IPS-NIHi7 (cell line): ENCODE data around the gene CDH4.

Source experiments
- DNase-seq: peaks from one replicate; pipeline ENCODE4 v3.0.0; 2012; ENCODE audit warnings: mixed read lengths; ENCODE audit errors: extremely low spot score

CDH4 gene

DNA sequence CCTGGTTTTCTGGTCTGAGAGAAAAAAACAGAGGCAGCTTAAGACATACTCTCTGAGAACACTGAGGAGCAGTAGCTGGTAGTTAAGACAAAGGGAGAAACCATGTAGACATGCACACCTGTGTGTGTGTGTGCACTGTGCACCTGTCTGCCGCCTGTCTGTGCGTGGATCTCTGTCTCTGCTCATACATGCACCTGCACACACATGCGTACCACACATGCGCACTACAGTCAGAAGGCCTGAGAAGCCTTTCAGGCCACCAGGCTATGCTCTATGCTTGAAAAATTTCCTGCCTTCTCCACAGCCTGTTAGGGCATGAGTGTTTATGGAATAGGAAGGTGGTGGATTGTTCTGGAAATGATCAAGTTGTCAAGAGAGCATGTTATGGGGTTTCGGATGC, 103.5 kb downstream of the CDH4 start:
- no peak for DNase-seq

DNA sequence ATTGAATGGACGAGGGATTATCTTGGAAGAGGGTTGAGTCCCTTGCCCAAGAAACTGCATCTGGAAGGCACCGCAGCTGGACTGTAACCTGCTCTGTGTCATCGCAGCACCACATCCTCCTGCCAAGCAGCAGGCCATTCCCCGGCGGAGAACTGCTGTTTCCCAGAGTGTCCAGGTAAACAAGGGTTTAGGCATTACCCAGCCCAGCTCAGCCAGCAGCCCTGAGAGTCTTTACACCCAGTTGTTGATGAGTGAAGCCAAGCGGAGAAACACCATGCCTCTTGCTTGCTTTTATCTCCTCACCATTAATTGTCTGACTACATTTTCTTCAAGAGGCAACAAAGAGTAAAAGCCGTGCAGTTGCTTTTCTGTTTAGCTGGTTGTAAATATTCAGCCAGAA, 104.1 kb downstream of the CDH4 start:
- DNase-seq: no peak

DNA sequence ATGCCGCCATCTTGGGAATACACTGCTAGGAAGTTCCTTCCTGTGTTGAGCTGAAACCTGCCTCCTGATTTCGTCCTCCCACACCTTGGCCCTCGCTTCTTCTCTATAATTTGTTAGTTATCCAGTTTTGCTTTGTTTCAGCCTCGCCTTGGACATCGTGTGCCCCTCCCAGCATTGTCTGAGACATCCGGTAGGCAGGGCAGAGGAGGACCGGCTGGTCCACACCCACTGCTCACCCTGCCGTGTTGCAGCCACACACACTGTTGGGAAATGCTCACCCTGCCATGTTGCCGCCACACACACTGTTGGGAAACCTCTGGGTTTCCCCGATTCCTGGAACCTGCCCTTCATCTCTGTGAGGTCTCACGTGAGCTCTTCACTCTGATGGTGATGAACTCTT, 105.1 kb downstream of the CDH4 start:
- no peak for DNase-seq

DNA sequence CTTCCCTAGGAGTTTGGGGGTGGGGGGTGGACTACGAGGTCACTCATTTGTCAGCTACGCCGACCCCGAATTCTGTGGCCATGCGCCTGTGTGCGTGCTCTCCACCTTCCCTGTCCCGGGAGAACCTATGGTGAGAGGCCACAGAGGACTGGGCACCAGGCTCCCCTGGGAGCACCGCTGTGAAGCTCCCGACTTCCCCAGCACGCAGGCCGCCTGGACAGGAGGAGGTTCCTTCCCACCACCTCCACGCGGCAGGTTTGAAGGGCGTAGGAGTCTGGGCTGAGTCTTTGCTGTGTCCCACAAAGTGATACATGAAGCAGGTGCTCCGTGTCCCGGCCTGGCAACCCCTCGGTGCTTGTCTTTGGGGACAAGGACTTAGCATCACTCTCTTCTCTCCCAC, 107.2 kb downstream of the CDH4 start:
- DNase-seq: no peak

DNA sequence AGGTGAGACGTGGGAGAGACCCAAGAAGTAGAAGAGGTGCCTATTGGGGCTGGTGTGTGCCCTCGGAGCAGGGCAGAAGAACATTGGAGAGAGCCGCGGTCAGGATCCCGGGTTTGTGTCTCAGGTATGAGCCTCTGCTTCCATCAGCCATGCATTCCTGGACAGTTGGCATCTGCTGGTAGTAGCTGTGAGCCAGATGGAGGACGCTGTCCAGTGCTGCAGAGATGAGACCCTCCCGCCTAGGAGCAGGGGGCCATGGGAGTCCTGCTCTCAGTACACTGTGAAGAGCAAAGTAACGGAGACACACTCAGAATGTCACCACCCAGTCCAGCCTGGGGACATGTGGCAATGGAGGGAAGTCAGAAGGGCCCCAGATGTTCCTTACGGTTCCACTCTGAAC, 108.2 kb downstream of the CDH4 start:
- DNase-seq: no peak

DNA sequence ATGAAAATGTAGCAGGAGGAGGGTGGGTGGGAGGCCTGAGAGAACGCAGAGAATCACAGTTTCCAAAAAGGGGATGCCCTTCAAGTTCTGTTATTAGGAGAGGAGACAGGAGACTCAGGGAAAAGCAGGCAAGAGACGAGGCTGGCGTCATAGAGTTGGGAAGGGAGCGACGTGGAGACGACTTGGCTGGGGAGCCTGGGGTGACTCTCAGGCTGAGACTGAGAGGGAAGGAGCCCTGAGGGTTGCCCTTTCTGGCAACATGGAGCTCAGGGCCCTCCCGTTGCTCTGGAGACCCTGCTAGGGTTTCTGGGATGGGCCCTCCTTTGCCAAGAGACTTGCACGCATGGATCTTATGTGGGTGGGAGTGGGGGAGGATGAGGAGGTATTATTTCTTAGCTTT, 108.9 kb downstream of the CDH4 start:
- no peak for DNase-seq

DNA sequence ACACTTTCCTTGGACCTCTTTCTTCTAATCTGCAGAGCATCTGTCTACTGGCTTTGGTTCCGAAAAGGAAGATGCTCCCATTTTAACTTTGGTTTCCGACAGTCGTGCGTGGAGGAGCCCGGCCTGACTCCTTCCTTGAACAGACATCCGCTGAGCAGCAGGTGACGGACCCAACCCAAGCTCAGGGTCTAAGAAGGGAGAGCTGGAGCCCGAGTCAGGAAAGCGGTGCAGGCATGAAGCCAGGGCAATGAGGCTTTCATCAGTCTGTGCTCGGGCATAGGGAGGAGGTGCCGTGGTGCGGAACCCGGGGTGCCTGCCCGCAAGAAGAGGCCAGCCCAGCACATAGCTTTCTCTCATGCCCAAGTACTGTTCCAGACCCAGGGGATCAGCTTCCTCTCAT, 109.4 kb downstream of the CDH4 start:
- DNase-seq: no peak

DNA sequence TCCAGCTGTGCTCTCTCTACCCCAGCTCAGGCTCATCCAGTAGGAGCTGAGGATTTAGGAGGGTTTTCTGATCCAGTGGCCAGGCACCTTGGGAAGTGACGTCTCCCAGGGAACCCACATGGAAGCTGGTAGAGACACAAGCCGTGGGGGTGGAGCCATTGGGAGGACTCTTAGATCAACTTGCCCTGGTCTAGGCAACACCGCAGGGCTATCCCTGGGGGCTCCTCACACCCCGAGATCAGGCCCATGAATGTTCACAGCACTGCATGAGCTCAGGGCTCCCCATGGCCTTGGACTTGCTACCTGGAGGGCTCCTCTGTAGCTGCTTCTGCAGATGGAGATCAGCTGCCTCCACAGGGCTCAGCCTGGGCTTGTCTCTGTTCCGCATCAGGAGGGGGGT, 112.1 kb downstream of the CDH4 start:
- DNase-seq: no peak

DNA sequence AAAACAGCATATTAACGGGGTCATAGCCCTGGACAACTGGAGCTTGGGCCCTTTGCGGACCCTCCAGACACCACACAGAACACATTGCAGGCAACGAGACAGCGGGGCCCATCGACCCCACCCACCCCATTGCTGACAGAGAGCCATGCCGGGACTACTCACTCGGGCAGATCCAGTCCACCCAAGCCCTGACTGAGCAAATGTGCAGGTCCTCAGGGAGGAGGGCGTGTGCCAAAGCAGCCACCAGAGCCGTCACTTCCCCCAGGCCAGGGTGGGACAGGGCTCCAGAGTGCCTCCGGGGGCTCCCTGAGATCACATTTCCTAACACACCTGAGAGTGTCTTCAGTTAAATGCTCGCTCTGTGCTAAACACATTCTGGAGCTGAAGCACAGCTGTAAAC, 114.9 kb downstream of the CDH4 start:
- DNase-seq: no peak

DNA sequence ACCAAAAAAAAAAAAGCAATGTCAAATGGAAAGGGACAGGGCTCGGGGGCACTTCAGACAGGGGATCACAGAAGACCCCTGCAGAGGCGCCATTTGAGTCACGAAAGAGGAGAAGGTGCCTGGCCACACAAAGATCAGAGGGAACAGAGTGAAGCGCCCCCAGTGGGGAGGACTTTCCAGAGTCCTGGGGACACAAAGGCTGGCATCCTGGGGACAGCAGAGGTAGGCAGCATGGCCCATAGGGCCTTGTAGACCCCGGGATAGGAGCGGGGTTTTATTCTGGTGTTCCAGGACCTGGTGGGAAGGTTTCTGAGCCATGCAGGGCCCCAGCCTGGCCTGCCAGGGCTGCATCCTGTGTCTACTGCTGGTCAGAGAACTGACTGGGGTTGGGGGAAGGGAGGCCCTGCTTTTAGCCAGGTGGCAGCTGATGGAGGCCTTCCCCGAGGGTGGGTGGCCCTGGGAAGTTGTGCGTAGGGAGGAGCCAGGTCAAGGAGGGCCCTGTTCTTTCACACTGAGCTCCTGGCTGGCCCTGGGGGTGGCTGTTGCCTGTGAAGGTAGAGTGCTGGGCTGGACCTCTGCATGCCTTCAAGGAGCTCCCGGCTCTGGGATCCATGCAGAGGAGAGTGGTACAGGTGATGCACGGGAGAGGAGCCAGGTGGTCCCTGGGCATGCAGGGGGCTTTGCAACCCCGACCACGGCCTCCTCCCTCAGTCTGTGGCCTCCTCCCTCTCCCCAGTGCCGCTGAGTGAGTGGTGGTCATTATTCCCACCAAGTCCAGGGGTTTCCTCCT, 117.9 kb downstream of the CDH4 start:
- no peak for DNase-seq

DNA sequence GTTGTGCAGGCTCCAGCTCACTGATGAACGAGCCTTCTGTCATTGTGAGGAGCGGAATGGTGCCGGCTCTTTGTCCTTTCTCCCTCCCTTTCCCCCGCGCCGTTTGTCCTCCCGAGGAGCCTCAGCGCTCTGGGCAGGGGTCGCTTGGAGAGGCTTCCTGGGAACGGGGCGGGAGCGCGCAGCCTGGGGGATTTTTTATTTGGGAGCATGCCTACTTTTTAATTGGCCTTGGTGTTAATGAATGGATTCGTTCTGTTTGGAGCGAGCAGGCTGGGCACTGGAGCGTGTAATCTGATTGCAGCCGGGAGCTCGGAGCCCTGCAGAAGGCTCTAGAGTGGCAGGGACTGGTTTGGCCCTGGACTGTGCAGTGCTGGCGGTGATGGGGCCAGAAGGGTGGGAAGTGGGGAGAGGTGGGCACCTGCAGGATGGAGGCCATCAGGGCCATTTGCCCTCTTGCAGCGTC, 118.8 kb downstream of the CDH4 start:
- no peak for DNase-seq

DNA sequence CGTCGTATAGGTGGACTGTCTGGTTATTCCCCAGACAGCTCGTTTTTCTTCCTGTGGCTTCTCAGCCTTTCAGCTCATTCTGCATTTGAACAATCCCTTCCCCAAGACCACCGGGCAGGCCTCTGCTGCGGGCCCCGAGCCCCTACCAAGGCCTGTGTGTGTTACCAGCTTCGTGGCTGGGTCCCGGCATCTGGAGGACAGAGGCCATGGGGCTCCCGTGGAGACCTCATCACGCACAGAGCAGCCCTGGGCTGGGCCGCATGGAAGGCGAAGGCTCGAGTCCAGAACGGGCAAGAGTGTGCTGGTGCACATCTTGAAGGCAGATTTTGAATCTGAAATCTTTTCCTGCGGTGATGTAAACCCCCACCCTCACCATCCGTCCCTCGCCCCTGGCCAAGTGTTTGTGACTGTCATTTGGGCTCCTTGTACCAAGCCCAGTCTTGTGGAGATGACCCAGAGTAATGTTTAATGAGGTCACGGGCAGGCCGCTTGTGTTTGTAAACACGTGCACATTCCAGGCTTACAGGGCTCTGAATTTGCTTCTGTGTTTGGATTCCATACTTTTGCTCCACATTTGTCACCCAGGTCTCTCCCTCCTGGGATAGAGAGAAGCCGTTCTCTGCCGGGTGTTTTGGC, 119.6 kb downstream of the CDH4 start:
- DNase-seq: no peak

DNA sequence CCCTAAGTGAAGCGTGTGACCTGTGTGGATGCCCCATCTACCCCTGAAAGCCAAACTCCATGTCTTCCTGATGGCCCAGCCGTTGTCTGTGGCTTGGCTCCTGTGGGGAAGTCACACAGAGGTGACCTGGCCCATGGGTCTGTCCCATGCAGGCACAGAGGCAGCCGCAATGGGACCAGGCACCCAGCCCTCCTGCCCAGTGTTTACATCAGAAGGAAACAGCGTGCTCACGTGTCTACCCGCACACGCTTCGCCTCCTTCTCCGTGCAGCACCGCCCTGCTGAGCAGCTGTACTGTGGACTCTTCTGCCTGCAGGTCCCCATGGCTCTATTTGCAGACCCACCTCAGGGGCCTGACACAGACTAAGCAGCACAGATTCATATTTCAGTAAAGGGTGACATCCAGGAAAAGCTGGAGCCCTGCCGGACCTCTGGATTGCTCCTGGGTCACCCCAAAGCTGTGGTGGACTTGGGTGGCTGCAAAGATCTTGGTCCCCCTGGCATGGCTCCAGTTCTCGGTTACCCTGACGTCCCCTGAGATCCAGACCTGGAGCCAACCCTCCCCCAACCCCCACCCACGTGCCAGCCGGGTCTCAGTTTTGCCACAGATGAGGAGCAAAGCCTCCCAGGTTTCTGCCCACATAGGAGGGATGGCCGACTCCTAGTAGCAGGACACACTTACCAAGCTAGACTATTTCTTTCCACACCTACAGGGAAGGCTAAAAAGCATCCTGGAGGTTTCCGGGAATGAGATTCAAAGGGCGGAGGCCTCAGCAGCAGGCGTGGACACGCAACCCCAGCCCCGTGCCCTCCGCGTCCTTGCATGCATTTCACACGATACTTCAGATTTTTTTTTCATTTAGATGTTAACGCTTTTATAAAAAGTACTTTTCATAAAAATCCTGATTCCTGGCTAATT, 120.3 kb downstream of the CDH4 start:
- DNase-seq: no peak

DNA sequence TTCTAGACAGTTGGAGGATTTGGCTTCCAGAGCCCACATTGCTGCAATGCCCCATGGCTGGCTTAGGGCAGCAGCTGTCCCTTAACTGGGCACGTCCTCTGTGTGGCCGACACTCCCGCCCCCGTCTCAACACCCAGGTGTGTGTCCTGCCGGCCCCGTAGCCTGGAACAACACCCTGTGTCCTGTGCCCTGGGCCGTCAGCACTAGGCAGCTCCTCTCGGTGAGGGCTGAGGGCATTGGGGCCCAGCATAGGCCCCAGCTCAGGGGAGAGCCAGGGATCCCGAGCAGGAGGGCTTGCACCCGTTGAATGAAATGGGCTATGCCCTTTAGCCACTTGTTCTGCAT, 121.0 kb downstream of the CDH4 start:
- DNase-seq: no peak

DNA sequence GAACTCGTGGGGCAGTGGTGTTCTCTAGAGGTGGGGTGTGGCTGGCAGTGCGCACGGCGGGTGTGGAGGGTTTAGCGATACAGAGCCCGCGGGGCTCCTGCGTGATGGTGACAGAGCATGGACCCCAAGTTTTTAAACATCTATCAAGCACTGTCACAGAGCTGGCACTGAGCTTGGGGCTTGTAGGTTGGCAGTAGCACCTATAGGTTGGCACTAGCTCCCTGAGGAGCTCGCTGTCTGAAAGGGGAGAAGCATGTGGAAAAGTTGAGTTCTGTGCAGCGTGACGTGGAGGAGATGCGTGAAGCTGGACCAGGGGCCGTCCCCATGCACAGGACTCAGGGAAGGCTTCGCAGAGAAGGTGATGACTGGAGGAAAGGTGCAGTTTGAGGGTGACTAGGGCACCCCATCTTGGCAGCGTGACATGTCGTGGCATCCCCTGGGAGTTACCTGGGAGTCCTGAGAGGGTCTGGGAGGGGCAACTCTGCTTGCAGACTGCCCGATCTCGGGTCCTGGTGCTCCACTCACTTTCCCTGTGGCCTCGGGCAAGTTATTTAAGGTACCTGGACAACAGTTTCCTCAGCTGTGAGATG, 122.0 kb downstream of the CDH4 start:
- no peak for DNase-seq

DNA sequence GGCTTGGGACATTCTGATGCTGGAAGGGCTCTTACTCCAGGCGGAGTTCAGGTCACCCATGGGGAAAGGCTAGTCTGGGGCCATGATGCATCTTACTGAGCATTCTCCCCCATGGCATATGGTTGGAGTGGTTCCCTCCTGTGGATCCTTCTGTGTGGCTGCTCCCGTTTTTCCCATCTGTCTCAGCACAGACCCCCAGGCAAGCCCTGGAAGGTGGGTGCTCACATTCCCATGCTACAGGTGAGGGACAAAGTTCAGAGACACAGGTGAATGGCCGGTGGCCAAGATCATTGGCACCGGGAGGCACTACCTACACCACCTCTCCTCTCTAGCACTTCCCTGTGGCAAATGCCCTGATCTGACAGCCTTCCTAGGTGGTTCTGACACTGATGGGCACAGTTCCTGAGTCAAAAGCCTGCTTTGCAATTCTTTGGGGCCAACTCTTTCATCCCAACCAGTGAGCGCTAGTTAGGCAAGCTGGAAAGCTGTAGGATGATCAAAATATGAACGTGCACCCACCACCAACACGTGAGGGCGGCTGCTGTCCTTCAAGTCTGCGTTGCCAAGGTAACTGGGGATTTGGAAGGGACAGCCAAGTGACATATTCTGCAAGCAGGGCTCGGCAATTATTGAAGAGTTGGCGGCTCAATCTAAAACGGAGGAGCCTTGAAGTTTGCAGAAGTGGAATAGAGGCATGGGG, 124.6 kb downstream of the CDH4 start:
- no peak for DNase-seq

DNA sequence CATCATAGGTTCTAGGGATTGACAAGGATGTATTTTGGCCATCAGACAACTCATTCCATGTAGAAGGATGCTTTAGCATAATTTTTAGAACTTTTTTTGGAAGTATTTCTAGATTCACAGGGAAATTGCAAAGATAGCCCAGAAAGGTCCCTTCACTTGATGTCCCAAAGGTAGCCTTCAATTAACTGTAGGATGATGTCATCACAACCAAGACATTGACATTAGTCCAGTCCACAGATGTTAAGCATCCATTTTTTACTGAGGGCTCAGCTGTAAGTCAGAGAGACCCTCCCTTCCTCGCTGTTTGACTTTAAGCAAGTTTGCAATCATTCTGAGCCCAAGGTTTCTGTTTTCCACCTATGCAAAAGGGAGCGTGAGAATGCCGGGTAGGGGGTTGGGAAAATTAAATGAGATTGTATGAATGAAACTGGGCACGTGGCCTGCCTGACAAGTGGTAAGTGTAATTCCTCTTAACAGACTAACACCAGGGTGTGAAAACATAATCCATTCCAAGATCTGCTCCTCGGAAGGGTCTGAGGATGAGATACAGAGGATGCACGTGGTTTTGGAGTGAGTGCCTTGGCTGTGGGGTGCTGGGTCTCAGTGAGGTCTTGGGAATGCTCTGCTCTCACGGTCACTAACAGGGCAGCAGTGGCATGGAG, 126.8 kb downstream of the CDH4 start:
- no peak for DNase-seq

DNA sequence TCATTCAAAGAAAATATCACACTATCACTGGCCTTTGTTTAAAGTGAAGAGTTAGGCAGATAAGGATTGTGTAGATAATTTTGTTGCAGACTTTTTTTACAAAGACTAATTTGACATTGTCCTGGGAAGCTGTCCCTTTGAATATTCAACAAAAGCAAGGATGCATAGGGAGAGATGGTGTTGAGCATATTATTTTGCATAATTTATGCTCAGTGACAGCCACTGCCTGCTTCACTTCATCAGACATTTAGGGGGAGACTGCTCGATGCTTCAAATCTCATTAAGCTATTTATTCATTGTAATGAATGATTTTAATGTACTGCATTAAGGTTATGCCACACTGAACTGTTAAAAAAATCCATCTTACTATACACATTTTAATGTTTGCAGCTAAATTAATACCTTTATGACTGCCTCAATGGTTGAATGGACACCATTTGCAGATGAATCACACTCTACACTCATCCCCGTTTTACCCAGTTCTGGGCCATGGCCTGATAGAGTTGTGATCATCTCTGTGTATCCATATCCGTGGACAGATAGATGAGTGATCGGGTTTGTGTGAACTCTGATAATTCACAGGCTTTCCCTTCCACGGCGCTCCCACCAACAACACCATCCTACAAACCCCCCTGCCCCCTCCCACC, 128.0 kb downstream of the CDH4 start:
- DNase-seq: no peak

DNA sequence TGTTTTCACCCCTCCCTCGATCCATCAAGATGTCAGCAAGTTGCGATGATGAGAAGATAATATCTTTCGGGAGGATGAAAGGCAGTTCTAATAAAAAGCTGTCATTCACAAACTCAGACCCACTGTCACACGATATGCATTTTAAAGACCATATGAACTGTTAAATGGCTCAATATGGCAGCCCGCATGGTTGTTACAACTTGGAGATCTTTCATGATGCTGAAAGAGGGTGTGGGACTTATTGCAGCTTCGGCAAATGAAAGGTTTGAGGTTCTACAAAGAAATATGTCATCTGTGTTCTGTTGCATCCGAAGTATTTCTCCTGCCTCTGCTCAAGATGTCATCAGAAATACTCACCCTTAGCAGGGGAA, 128.5 kb downstream of the CDH4 start:
- DNase-seq: no peak

DNA sequence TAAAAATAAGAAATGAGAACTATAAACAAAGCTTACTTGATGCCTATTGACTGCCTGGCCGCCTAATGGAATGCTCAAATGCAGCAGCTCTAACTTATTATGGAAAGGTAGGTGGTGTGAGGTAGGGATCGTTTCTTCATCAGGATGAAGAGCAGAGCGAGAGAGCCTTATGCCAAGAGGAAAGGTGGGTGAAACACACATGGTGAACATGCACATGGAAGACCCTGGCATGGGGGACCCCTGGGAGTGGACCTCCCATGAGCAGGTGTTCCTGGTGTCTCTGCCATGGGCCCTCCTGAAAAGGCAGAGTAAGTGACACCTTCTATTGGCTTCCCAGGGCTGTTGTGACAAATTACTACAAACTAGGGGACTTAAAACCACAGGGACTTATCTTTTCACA, 130.1 kb downstream of the CDH4 start:
- DNase-seq: no peak

DNA sequence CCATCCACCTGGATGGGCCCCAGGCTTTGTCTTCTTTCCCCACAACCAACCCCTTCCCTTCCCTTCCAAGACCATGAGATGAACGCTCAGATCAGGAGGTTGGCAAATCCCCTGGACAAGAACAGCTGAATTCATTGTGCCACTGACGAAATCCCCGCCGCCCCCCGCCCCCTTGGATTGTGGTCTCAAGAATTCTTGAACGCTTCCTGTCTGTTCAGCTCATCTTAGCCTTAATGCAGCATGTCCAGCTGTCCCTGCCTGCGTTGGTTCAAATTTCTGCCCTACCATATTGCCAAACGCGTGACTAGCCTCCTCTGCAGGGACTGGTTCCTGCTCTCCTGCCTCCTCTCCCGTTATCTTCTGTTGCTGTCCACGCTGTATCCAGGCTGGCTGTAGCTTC, 133.2 kb downstream of the CDH4 start:
- DNase-seq: no peak
